Measurements from ENCODE around the gene ZNF366.
A peak's percentile ranks its signal among the peaks of the same experiment; 100 is the strongest.

The ZNF366 gene

DNA sequence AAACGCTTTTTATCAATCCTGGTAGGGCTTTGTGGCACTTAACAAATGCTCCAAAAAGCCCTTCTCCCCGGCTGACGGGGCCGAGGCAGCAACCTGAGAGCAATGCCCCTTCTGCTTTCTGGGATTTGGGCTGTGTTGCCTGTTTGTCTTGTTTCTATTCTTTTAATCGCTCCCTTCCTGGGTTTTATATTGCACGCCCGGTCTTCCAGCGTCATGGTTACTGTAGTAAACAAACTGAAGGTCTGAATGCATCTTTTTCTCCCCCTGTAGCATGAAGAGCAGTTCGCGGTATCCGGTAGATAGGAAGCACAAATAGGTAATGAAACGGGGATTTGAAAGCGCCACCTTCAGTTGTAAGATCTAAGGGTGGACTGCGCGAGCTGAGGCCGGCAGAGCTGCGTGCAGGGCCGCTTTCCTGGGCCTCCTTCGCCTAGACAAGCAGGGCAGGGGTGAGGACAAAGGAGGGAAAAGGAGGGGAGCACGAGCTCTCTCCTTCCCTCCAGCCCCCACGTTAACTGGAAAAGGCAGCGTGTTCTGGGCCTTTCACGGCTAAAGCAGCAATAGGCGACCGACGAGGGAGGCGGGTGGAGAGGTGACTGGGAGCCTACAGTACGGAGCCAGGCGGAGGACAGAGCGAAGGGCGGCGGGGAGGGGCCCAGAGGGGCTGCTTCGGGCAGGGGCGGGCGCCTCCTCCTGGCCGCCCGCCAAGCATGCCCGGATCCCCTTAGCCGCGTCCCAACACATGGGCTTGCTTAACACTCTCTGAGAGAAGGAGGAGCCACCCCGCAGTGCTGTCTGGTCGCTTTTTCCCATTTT lies 49.3 kb upstream of the ZNF366 start (continued):
- no peak for TF ChIP-seq SCRT1 (tag by site-specific recombination; IDR thresholded peaks at IDR 0.05; ENCODE audit: borderline replicate concordance)
- no peak for TF ChIP-seq ZNF211 (tag by site-specific recombination; IDR thresholded peaks at IDR 0.05; ENCODE audit: low read depth)
- TF ChIP-seq, protein P1, sequence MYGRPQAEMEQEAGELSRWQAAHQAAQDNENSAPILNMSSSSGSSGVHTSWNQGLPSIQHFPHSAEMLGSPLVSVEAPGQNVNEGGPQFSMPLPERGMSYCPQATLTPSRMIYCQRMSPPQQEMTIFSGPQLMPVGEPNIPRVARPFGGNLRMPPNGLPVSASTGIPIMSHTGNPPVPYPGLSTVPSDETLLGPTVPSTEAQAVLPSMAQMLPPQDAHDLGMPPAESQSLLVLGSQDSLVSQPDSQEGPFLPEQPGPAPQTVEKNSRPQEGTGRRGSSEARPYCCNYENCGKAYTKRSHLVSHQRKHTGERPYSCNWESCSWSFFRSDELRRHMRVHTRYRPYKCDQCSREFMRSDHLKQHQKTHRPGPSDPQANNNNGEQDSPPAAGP (tag by site-specific recombination; IDR thresholded peaks at IDR 0.05): no peak

DNA sequence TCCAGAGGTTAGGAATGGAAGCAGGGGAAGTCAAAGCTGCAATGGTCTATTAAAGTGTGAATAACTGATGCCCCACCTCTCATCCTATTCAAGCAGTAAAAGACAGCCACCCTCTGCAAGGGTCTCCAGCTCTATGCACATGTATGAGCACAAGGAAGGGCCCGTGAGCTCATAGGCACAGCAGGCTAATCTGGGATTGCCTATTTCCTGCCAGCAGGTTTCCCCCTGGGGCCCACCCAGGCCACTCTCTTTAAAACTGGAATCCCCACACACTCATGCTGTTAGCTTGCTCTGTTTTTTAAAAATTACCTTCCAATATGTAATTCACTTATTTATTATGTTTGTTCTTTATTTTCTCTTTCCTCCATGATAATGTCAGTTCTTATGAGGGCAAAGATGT lies 48.7 kb upstream of the ZNF366 start:
- peak; percentile 61 for TF ChIP-seq ZIC2 (tag by site-specific recombination; IDR thresholded peaks at IDR 0.05)
- no peak for TF ChIP-seq GLIS2 (tag by site-specific recombination; IDR thresholded peaks at IDR 0.05)
- TF ChIP-seq, protein P2, sequence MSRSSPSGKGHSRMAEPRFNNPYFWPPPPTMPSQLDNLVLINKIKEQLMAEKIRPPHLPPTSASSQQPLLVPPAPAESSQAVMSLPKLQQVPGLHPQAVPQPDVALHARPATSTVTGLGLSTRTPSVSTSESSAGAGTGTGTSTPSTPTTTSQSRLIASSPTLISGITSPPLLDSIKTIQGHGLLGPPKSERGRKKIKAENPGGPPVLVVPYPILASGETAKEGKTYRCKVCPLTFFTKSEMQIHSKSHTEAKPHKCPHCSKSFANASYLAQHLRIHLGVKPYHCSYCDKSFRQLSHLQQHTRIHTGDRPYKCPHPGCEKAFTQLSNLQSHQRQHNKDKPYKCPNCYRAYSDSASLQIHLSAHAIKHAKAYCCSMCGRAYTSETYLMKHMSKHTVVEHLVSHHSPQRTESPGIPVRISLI (tag by site-specific recombination; IDR thresholded peaks at IDR 0.05): no peak
- no peak for TF ChIP-seq ZXDB (tag by site-specific recombination; IDR thresholded peaks at IDR 0.05)
- TF ChIP-seq MYNN (tag by site-specific recombination; IDR thresholded peaks at IDR 0.05; ENCODE audit: borderline replicate concordance): no peak
- no peak for TF ChIP-seq ZNF560 (tag by site-specific recombination; IDR thresholded peaks at IDR 0.05; ENCODE audit: borderline replicate concordance)
- no peak for TF ChIP-seq ZNF10 (tag by site-specific recombination; IDR thresholded peaks at IDR 0.05)
- ChIA-PET CTCF (interaction anchor here (0.8 kb wide), 1 partner anchor 9 kb away, joined by 3 read pairs; no protein-coding TSS in a partner anchor), POLR2A (no interaction called here)
- Histone ChIP-seq H3K27ac (ENCODE audit: extremely low read depth, low read depth, low read length) (no peak overlapping the region), H3K36me3 (ENCODE audit: control insufficient read depth in 2 of 2, insufficient read depth in 1 of 2, low read length in 2 of 2) (no peaks in the 10 kb centered on the region), H3K9me3 (ENCODE audit: control insufficient read depth, insufficient read depth, low read depth, low read length) (no peaks in the 10 kb centered on the region), H3K4me1 (ENCODE audit: control insufficient read depth, insufficient read depth, low read length) (no peaks in the 10 kb centered on the region), H3K4me3 (ENCODE audit: low read depth, low read length) (no peak overlapping the region)

GRCh38 chr5:72554897-72555296 lies 47.7 kb upstream of the ZNF366 start:
- Histone ChIP-seq H3K4me3 (ENCODE audit: low read depth, low read length) (no peak overlapping the region), H3K9me3 (ENCODE audit: control insufficient read depth, insufficient read depth, low read depth, low read length) (no peaks in the 10 kb centered on the region), H3K27ac (ENCODE audit: extremely low read depth, low read depth, low read length) (no peak overlapping the region), H3K4me1 (ENCODE audit: control insufficient read depth, insufficient read depth, low read length) (no peaks in the 10 kb centered on the region), H3K36me3 (ENCODE audit: control insufficient read depth in 2 of 2, insufficient read depth in 1 of 2, low read length in 2 of 2) (no peaks in the 10 kb centered on the region)
- ChIA-PET POLR2A (no interaction called here), CTCF (interaction anchor here (0.7 kb wide), 1 partner anchor 193 kb away, joined by 3 read pairs; no protein-coding TSS in a partner anchor)
- TF ChIP-seq RBAK (tag by site-specific recombination; IDR thresholded peaks at IDR 0.05): no peak
- TF ChIP-seq, protein P3, sequence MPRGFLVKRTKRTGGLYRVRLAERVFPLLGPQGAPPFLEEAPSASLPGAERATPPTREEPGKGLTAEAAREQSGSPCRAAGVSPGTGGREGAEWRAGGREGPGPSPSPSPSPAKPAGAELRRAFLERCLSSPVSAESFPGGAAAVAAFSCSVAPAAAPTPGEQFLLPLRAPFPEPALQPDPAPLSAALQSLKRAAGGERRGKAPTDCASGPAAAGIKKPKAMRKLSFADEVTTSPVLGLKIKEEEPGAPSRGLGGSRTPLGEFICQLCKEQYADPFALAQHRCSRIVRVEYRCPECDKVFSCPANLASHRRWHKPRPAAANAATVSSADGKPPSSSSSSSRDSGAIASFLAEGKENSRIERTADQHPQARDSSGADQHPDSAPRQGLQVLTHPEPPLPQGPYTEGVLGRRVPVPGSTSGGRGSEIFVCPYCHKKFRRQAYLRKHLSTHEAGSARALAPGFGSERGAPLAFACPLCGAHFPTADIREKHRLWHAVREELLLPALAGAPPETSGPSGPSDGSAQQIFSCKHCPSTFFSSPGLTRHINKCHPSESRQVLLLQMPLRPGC (tag by site-specific recombination; IDR thresholded peaks at IDR 0.05): no peak
- TF ChIP-seq ZNF266 (tag by site-specific recombination; IDR thresholded peaks at IDR 0.05; ENCODE audit: low read depth): no peak
- TF ChIP-seq ZNF670 (tag by site-specific recombination; IDR thresholded peaks at IDR 0.05; ENCODE audit: low read depth): no peak
- no peak for TF ChIP-seq ZNF510 (tag by site-specific recombination; IDR thresholded peaks at IDR 0.05; ENCODE audit: insufficient replicate concordance)
- TF ChIP-seq ZNF837 (tag by site-specific recombination; IDR thresholded peaks at IDR 0.05): no peak
- no peak for TF ChIP-seq ZSCAN18 (tag by site-specific recombination; IDR thresholded peaks at IDR 0.05)
- no peak for TF ChIP-seq ZNF449 (tag by site-specific recombination; IDR thresholded peaks at IDR 0.05)
- no peak for TF ChIP-seq ZNF302 (tag by site-specific recombination; IDR thresholded peaks at IDR 0.05; ENCODE audit: low read depth)
- TF ChIP-seq, protein P4, sequence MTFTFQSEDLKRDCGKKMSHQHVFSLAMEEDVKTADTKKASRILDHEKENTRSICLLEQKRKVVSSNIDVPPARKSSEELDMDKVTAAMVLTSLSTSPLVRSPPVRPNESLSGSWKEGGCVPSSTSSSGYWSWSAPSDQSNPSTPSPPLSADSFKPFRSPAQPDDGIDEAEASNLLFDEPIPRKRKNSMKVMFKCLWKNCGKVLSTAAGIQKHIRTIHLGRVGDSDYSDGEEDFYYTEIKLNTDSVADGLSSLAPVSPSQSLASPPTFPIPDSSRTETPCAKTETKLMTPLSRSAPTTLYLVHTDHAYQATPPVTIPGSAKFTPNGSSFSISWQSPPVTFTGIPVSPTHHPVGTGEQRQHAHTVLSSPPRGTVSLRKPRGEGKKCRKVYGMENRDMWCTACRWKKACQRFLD (tag by site-specific recombination; IDR thresholded peaks at IDR 0.05): no peak
- TF ChIP-seq ZNF701 (tag by site-specific recombination; IDR thresholded peaks at IDR 0.05): no peak
- no peak for TF ChIP-seq ZNF416 (tag by site-specific recombination; IDR thresholded peaks at IDR 0.05)
- no peak for TF ChIP-seq ZNF354C (tag by site-specific recombination; IDR thresholded peaks at IDR 0.05; ENCODE audit: borderline replicate concordance, low read depth)
- TF ChIP-seq ZNF23 (tag by site-specific recombination; IDR thresholded peaks at IDR 0.05; ENCODE audit: borderline replicate concordance): no peak
